Panc1 (cell line): Measurements from ENCODE around the gene SLC25A34.

Experiments used
- POLR2AphosphoS5 ChIP-seq: IDR thresholded peaks from 2 replicates; pipeline ENCODE4 v1.6.1; 2012; ENCODE audit warnings: mild to moderate bottlenecking, low read depth, low read length, moderate library complexity
- SIN3A ChIP-seq: IDR thresholded peaks from 2 replicates; pipeline ENCODE4 v1.6.1; 2012; ENCODE audit warnings: low read depth, mild to moderate bottlenecking, low read length, moderate library complexity, borderline replicate concordance; ENCODE audit not compliant: insufficient read depth
- TF ChIP-seq, protein P1 (sequence below): fragments of 450-650 bp; IDR thresholded peaks from 2 replicates; pipeline ENCODE4 v1.5.1; 2017; ENCODE audit warnings: mild to moderate bottlenecking
- TF ChIP-seq, protein P2 (sequence below), 2 experiments: IDR thresholded peaks; 2 replicates each; pipeline ENCODE4 v1.6.1; 2011 to 2012; ENCODE audit warnings: low read depth in 2 of 2, control low read depth in 1 of 2, low read length in 1 of 2, mild to moderate bottlenecking in 1 of 2, moderate library complexity in 1 of 2; ENCODE audit not compliant: insufficient read depth in 1 of 2

DNA sequence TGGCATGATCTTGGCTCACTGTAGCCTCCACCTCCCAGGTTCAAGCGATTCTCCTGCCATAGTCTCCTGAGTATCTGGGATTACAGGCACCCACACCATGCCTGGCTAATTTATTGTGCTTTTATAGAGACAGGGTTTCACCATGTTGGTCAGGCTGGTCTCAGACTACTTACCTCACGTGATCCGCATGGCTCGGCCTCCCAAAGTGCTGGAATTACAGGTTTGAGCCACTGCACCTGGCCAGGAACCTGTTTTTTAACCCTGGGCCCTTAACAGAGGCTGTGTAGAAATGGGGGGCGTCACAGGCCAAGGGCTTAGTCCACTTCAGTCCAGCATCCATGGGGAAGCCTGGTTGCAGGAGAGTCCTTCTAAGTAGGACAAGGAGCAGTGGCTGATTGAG, 31.9 kb downstream of the SLC25A34 start:
- TF ChIP-seq, protein P1, sequence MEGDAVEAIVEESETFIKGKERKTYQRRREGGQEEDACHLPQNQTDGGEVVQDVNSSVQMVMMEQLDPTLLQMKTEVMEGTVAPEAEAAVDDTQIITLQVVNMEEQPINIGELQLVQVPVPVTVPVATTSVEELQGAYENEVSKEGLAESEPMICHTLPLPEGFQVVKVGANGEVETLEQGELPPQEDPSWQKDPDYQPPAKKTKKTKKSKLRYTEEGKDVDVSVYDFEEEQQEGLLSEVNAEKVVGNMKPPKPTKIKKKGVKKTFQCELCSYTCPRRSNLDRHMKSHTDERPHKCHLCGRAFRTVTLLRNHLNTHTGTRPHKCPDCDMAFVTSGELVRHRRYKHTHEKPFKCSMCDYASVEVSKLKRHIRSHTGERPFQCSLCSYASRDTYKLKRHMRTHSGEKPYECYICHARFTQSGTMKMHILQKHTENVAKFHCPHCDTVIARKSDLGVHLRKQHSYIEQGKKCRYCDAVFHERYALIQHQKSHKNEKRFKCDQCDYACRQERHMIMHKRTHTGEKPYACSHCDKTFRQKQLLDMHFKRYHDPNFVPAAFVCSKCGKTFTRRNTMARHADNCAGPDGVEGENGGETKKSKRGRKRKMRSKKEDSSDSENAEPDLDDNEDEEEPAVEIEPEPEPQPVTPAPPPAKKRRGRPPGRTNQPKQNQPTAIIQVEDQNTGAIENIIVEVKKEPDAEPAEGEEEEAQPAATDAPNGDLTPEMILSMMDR: no peak
- TF ChIP-seq, protein P2, sequence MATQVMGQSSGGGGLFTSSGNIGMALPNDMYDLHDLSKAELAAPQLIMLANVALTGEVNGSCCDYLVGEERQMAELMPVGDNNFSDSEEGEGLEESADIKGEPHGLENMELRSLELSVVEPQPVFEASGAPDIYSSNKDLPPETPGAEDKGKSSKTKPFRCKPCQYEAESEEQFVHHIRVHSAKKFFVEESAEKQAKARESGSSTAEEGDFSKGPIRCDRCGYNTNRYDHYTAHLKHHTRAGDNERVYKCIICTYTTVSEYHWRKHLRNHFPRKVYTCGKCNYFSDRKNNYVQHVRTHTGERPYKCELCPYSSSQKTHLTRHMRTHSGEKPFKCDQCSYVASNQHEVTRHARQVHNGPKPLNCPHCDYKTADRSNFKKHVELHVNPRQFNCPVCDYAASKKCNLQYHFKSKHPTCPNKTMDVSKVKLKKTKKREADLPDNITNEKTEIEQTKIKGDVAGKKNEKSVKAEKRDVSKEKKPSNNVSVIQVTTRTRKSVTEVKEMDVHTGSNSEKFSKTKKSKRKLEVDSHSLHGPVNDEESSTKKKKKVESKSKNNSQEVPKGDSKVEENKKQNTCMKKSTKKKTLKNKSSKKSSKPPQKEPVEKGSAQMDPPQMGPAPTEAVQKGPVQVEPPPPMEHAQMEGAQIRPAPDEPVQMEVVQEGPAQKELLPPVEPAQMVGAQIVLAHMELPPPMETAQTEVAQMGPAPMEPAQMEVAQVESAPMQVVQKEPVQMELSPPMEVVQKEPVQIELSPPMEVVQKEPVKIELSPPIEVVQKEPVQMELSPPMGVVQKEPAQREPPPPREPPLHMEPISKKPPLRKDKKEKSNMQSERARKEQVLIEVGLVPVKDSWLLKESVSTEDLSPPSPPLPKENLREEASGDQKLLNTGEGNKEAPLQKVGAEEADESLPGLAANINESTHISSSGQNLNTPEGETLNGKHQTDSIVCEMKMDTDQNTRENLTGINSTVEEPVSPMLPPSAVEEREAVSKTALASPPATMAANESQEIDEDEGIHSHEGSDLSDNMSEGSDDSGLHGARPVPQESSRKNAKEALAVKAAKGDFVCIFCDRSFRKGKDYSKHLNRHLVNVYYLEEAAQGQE (IDR thresholded peaks at IDR 0.05; ENCODE audit: insufficient read depth in 1 of 2, low read depth in 2 of 2, low read length in 1 of 2): no peak
- TF ChIP-seq POLR2AphosphoS5 (no peak), SIN3A (no peak)
